HCT116 (cell line): Measurements from ENCODE around the gene DENND11.

Experiments
- POLR2AphosphoS5 ChIP-seq: IDR thresholded peaks from 2 replicates; pipeline ENCODE4 v1.6.1; 2011; ENCODE audit warnings: mild to moderate bottlenecking, low read depth, low read length, moderate library complexity
- SIN3A ChIP-seq: IDR thresholded peaks from 2 replicates; pipeline ENCODE4 v1.6.1; 2012; ENCODE audit warnings: low read depth
- TCF7L2 ChIP-seq: IDR thresholded peaks from 2 replicates; pipeline ENCODE4 v1.7.0; 2011; ENCODE audit warnings: borderline replicate concordance, inconsistent platforms; ENCODE audit not compliant: insufficient read depth, insufficient read length; ENCODE audit errors: extremely low read depth
- TF ChIP-seq, protein P1 (sequence below), 3 experiments: fragments of 200-600 bp in 1 of 3; sonication (generic) in 1 of 3; IDR thresholded peaks in 2 of 3; conservative IDR thresholded peaks in 1 of 3; 2 replicates each; pipeline ENCODE4 v1.5.1; 2012 to 2017; ENCODE audit warnings: low read depth in 2 of 3, low read length in 2 of 3, antibody characterized with exemption in 1 of 3, borderline replicate concordance in 1 of 3, control low read depth in 1 of 3, mild to moderate bottlenecking in 1 of 3, mixed read lengths in 1 of 3, mixed run types in 1 of 3, moderate library complexity in 1 of 3; ENCODE audit not compliant: insufficient read depth in 1 of 3
- TF ChIP-seq, protein P2 (sequence below): IDR thresholded peaks from 2 replicates; pipeline ENCODE4 v1.6.1; 2012
- TF ChIP-seq, protein P3 (sequence below): IDR thresholded peaks from 2 replicates; pipeline ENCODE4 v1.6.1; 2011; ENCODE audit warnings: mild to moderate bottlenecking, low read length, moderate library complexity; ENCODE audit not compliant: insufficient replicate concordance; ENCODE audit errors: extremely low read depth

- TF ChIP-seq POLR2AphosphoS5, result no peak
- TF ChIP-seq, protein P1, sequence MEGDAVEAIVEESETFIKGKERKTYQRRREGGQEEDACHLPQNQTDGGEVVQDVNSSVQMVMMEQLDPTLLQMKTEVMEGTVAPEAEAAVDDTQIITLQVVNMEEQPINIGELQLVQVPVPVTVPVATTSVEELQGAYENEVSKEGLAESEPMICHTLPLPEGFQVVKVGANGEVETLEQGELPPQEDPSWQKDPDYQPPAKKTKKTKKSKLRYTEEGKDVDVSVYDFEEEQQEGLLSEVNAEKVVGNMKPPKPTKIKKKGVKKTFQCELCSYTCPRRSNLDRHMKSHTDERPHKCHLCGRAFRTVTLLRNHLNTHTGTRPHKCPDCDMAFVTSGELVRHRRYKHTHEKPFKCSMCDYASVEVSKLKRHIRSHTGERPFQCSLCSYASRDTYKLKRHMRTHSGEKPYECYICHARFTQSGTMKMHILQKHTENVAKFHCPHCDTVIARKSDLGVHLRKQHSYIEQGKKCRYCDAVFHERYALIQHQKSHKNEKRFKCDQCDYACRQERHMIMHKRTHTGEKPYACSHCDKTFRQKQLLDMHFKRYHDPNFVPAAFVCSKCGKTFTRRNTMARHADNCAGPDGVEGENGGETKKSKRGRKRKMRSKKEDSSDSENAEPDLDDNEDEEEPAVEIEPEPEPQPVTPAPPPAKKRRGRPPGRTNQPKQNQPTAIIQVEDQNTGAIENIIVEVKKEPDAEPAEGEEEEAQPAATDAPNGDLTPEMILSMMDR (IDR thresholded peaks at IDR 0.05 in 2 of 3, conservative IDR thresholded peaks at IDR 0.05 in 1 of 3; ENCODE audit: borderline replicate concordance in 1 of 3, insufficient read depth in 1 of 3, low read depth in 2 of 3, low read length in 2 of 3), result no peak
- TF ChIP-seq, protein P2, sequence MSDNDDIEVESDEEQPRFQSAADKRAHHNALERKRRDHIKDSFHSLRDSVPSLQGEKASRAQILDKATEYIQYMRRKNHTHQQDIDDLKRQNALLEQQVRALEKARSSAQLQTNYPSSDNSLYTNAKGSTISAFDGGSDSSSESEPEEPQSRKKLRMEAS, result no peak
- no peak for TF ChIP-seq TCF7L2
- no peak for TF ChIP-seq SIN3A
- TF ChIP-seq, protein P3, sequence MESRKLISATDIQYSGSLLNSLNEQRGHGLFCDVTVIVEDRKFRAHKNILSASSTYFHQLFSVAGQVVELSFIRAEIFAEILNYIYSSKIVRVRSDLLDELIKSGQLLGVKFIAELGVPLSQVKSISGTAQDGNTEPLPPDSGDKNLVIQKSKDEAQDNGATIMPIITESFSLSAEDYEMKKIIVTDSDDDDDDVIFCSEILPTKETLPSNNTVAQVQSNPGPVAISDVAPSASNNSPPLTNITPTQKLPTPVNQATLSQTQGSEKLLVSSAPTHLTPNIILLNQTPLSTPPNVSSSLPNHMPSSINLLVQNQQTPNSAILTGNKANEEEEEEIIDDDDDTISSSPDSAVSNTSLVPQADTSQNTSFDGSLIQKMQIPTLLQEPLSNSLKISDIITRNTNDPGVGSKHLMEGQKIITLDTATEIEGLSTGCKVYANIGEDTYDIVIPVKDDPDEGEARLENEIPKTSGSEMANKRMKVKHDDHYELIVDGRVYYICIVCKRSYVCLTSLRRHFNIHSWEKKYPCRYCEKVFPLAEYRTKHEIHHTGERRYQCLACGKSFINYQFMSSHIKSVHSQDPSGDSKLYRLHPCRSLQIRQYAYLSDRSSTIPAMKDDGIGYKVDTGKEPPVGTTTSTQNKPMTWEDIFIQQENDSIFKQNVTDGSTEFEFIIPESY, result no peak
Measured at GRCh38 chr7:141696348-141696747, 5.6 kb downstream of the DENND11 start.
